ENCODE results near the gene LSS. TPM values are rescaled to one million over a fixed set of nuclear protein-coding genes. Genes with fewer than 3 reads are reported as not detected.

Gene LSS
- total RNA-seq, 1 donor from 2014 or later: 83.2 TPM

DNA sequence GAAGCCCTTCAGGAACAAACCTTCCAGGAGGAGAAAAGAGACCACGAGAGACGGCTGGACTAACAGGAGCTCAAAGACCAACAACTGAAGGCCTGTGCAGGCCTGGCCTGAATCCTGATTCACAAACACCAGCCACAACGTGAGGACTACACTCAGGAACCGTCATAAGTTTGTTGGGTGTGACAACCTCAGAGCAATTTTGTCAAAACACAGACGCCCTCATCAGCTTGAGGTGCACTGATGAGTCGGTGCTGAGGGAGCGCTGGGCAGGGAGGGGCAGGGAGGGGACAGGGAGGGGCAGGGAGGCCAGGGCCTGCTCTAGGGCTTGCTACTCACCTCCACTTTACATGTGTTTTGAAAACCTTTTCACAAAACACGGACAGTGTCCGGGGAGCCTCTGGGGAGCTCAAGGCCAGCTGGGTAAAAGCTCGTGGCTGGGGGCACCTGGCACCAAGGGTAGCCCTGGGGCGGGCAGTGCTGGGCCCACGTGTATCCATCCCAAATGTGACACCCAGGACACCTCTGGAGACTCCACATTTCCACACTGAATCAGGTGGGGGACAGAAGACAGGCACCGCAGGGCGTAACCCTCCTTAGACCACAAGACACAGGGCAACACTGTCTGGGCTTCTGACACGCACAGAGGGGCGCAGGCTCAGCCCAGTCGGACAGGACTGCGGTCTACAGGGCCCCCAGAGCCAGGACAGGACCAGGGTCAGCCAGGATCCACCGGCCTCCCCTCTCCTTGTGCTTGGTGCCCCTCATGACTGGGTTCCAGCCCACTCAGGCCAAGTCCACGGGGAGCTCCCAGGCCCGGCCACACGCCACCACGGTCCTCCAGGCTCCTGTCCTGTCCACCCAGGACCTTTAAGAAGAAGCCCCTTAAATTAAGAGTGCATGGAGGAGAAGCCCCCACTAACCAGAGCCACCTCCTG is 16.5 kb downstream of the LSS start:
- H3K27ac Mint-ChIP-seq (ENCODE audit: unreplicated experiment): no peak overlapping the region
- H3K4me3 Mint-ChIP-seq (ENCODE audit: unreplicated experiment): no peak overlapping the region
- Histone ChIP-seq H3K79me2 (ENCODE audit: insufficient read depth, low read length) (no peaks in the 10 kb centered on the region), H3K4me1 (ENCODE audit: insufficient read depth, low read length) (no peaks in the 10 kb centered on the region), H3K27ac (ENCODE audit: low read depth, low read length) (no peak overlapping the region), H2AFZ (ENCODE audit: low read depth, low read length) (no peak overlapping the region), H3K4me3 (ENCODE audit: insufficient read depth, low read depth, low read length) (no peak overlapping the region), H3K9ac (ENCODE audit: low read length) (no peak overlapping the region), H3K9me3 (ENCODE audit: insufficient read depth, low read depth, low read length) (no peaks in the 10 kb centered on the region), H4K20me1 (ENCODE audit: insufficient read depth, low read length) (peaks cover 45% of the 10 kb centered on the region), H3K27me3 (ENCODE audit: insufficient read depth, low read length) (no peaks in the 10 kb centered on the region), H3K36me3 (ENCODE audit: insufficient read depth, low read length) (peaks cover 2% of the 10 kb centered on the region), H3K4me2 (ENCODE audit: low read length) (no peak overlapping the region)
- no peak for DNase-seq (ENCODE audit: low read depth)
- H3K9me3 Mint-ChIP-seq (ENCODE audit: unreplicated experiment): no peaks in the 10 kb centered on the region
- no peak for FAIRE-seq
- H3K36me3 Mint-ChIP-seq (ENCODE audit: low read depth, unreplicated experiment): peaks cover 5% of the 10 kb centered on the region
- no peaks in the 10 kb centered on the region for H3K27me3 Mint-ChIP-seq (ENCODE audit: low read depth, unreplicated experiment)
- H3K4me1 Mint-ChIP-seq (ENCODE audit: low read depth, unreplicated experiment): peaks cover 2% of the 10 kb centered on the region
- TF ChIP-seq EZH2 (IDR thresholded peaks at IDR 0.05; ENCODE audit: insufficient read depth, low read length): no peak
- TF ChIP-seq, protein P1, sequence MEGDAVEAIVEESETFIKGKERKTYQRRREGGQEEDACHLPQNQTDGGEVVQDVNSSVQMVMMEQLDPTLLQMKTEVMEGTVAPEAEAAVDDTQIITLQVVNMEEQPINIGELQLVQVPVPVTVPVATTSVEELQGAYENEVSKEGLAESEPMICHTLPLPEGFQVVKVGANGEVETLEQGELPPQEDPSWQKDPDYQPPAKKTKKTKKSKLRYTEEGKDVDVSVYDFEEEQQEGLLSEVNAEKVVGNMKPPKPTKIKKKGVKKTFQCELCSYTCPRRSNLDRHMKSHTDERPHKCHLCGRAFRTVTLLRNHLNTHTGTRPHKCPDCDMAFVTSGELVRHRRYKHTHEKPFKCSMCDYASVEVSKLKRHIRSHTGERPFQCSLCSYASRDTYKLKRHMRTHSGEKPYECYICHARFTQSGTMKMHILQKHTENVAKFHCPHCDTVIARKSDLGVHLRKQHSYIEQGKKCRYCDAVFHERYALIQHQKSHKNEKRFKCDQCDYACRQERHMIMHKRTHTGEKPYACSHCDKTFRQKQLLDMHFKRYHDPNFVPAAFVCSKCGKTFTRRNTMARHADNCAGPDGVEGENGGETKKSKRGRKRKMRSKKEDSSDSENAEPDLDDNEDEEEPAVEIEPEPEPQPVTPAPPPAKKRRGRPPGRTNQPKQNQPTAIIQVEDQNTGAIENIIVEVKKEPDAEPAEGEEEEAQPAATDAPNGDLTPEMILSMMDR (IDR thresholded peaks at IDR 0.05; ENCODE audit: insufficient read depth, low read depth, low read length): no peak

DNA sequence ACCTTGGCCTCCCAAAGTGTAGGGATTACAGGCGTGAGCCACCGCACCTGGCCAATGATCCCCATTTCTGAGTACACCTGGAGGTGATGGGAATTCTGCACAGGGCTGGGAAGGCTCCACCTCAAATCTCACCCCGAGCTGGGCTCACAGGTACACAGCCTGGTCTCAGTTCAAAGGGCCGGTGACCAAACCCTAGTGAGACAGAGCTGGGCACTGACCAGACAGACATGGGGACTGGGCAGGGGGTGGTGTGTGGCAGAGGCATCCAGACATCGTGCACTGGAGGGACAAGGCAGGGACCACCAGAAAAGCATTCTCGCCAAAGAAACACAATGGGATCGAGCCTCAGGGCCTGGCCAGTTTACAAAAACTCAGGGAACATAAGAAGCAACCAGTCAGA is 17.2 kb downstream of the LSS start:
- Histone ChIP-seq H2AFZ (ENCODE audit: low read depth, low read length) (no peak overlapping the region), H3K4me2 (ENCODE audit: low read length) (no peak overlapping the region), H3K4me3 (ENCODE audit: insufficient read depth, low read depth, low read length) (no peak overlapping the region), H3K4me1 (ENCODE audit: insufficient read depth, low read length) (no peaks in the 10 kb centered on the region), H3K27me3 (ENCODE audit: insufficient read depth, low read length) (no peaks in the 10 kb centered on the region), H3K9me3 (ENCODE audit: insufficient read depth, low read depth, low read length) (no peaks in the 10 kb centered on the region), H3K79me2 (ENCODE audit: insufficient read depth, low read length) (no peaks in the 10 kb centered on the region), H4K20me1 (ENCODE audit: insufficient read depth, low read length) (peaks cover 42% of the 10 kb centered on the region), H3K27ac (ENCODE audit: low read depth, low read length) (no peak overlapping the region), H3K36me3 (ENCODE audit: insufficient read depth, low read length) (peaks cover 2% of the 10 kb centered on the region), H3K9ac (ENCODE audit: low read length) (no peak overlapping the region)
- TF ChIP-seq, protein P1 (IDR thresholded peaks at IDR 0.05; ENCODE audit: insufficient read depth, low read depth, low read length): no peak
- TF ChIP-seq EZH2 (IDR thresholded peaks at IDR 0.05; ENCODE audit: insufficient read depth, low read length): no peak
- DNase-seq (ENCODE audit: low read depth): no peak
- H3K9me3 Mint-ChIP-seq (ENCODE audit: unreplicated experiment): no peaks in the 10 kb centered on the region
- no peaks in the 10 kb centered on the region for H3K27me3 Mint-ChIP-seq (ENCODE audit: low read depth, unreplicated experiment)
- no peak for FAIRE-seq
- peaks cover 2% of the 10 kb centered on the region for H3K4me1 Mint-ChIP-seq (ENCODE audit: low read depth, unreplicated experiment)
- no peak overlapping the region for H3K27ac Mint-ChIP-seq (ENCODE audit: unreplicated experiment)
- H3K36me3 Mint-ChIP-seq (ENCODE audit: low read depth, unreplicated experiment): peaks cover 5% of the 10 kb centered on the region
- H3K4me3 Mint-ChIP-seq (ENCODE audit: unreplicated experiment): no peak overlapping the region

Data from astrocyte (in vitro differentiated cells and primary cell).